GM19351 (cell line): ENCODE measurements around the gene ABCB4.

Experiments
- ATAC-seq: cut with Tn5 transposase; IDR thresholded peaks from one replicate; pipeline ENCODE4 v1.9.1; 2021; ENCODE audit warnings: mild to moderate bottlenecking, moderate library complexity; ENCODE audit not compliant: unreplicated experiment

Gene ABCB4

DNA sequence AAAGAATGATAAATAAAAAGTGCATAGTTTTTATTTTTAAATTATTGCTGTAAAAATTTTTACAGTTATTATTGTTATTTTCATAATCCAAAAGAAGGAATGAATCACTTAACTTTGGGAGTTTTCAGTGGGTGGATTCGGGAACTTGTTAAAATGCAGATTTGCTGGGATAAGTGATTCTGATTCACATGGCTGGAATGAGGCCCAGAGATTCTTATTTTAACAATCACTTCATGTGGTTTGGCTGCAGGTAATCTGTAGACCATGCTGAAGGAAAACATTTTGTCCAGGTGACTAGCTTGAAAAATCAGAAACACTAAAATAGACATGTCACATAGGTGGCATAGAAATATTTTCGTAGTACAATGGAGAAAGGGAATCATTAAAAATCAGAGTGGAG is 116.1 kb downstream of the ABCB4 start:
- ATAC-seq, result no peak

DNA sequence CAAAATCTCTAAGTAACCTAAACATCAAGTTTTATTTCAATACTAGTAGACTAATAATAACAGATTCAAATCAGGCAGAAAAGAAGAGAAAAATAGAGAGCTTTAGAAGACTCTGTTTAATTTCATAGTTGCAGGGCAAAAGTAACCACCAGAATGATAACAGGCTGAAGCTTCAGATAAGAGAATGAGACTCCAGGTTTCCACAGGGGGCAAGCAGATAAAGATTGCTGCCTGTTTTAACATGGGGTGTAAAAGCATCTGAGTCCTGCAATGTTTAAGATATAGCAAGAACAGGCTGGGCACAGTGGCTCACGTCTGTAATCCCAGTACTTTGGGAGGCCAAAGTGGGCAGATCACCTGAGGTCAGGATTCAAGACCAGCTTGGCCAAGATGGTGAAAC is 119.0 kb downstream of the ABCB4 start:
- ATAC-seq, result no peak

DNA sequence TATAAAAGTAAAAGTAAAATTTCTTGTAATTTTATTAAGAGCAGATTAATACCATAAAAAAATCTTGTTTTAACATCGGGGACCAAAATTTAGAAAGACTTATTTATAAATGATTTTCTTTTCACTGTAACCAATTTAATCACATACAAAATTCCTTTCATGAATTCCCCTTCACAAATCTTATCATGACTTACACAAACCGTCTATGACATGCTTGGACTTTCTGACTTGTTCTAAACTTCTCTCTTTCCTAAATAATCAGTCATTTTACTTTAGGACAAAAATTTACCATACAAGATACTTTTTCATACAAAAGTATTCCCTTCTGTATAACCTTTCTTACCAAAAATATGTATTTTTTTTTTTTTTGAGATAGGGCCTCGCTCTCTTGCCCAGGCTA is 120.7 kb downstream of the ABCB4 start:
- no peak for ATAC-seq
